Right renal cortex interstitium (tissue), 3 donors: ENCODE data around the gene SRRM5. TPM values are rescaled to one million over a fixed set of nuclear protein-coding genes. Genes with fewer than 3 reads are reported as not detected.
"Not testable (repeated sequence)": the region's sequence is repeated elsewhere in the genome, so short reads cannot be mapped to it uniquely, and the experiment has no call there.

Experiments used
- DNase-seq, 3 donors: peaks; one replicate each; pipeline ENCODE4 v3.0.0-alpha.2; 2013; ENCODE audit warnings: low read depth in 3 of 3, low spot score in 2 of 3
- polyA plus RNA-seq, 3 donors: library from polyadenylated mRNA; unstranded; fragments of 120-200 nt; gene quantifications; one replicate each; pipeline ENCODE4 v1.2.1, GENCODE V29; 2013; ENCODE audit not compliant: insufficient read length in 3 of 3

SRRM5 gene, protein sequence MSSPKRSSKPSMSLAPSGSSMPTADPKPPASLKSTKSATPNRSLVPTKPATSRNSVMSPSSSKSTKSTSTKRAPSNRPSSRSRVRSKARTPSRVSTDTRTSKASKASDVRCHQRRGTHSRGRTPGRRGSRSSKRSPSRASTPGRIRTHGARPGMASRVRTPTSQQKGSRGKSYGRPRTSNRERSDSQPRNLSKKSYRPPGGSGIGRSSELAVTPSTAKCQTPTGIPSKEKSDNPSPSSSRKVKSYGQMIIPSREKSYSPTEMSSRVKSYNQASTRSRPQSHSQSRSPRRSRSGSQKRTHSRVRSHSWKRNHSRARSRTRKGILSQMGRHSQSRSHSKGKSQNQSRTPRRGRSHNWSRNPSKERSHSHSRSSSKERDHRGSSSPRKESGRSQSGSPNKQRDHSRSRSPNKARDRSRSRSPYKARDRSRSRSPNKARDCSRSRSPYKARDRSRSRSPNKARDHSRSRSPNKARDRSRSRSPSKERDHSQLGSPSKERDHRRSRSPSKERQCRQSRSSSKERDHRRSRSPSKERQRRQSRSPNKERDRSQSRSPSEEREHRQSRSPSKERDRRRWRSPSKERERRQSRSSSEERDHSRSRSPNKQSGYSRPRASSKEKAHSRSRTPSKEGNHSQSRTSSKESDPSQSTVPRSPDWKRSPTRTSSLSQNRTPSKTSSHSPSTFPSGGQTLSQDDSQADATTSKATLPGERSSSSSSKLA
- polyA plus RNA-seq, result under 1 TPM; 0.59 to 0.80 (median 0.67) TPM

DNA sequence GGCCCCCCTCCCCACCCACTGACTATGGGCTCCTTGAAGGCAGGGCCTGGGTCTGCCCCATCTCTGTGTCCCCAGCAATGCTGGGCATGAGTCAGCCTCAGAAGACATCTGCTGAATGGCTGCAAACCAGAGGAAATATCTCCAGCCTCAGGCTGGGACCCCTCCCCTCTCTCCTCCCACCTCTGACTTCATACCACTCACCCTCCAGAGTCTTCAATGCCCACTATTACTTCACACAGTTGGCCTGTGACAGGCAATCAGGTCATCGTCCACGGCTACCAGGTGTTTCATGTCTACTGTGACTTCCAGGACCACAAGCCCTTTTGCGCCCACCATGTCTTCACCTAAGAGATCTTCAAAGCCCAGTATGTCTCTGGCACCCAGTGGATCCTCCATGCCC lies at the start of gene SRRM5:
SRRM5 (plus strand) TSS at position 301 of the 400 bp plus-strand sequence; CDS start at position 335, 34 bp downstream.
- no peak for DNase-seq

- DNase-seq, result no peak
These were observed 49.6 kb upstream of the SRRM5 start for GRCh38 chr19:43562226-43562697.

DNA sequence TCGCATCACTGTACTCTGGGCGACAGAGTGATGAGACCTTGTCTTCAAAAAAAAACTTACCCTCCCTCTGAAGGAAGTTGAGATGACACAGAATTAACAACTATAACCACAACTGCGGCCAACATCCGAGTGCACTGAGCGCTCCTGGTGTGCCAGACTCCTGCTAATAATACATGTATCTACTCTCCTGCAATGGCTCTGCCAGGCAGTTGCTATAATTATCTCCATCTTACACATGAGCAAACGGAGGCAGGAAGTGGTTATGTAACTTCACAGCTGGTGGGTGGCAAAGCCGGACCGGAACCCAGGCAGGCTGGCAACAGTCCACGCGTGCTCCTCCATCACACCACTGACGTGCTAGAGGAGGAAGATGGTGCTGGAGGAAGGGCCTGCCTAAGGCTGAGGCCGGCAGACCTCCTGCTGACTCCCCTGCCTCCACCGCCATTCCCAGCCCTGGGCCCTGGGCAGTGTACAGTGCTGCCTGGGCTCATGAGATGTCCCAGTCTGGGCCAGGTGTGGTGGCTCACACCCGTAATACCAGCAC lies 49.1 kb upstream of the SRRM5 start:
- no peak for DNase-seq

- DNase-seq, result no peak
These were observed 48.0 kb upstream of the SRRM5 start for GRCh38 chr19:43563816-43564457.

GRCh38 chr19:43564800-43565199 lies 47.1 kb upstream of the SRRM5 start:
- DNase-seq, result no peak

- DNase-seq, result no peak
These were observed 42.2 kb upstream of the SRRM5 start for GRCh38 chr19:43569657-43570056.

DNA sequence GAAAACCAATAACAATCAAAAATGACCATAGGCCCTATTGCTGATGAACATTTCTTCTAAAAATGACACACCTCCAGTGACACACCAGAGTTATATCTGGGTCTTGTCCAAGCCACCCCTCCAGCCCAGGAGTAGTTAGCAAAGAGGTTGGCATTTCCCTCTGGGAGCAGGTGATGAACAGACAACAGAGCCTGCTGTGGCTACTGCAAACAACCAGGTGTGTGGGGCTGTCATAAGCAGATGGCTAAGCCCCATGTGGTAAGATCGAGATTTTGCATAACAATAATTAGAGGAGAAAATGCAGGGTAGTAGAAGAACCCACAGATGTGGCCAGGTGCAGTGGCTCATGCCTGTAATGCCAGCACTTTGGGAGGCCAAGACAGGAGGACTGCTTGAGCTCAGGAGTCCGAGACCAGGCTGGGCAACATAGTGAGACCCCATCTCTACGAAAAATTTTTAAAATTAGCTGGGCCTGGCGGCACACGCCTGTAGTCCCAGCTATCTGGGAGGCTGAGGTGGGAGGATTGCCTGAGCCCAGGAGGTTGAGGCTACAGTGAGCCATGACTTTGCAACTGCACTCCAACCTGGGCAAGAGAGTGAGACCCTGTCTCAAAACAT lies 41.6 kb upstream of the SRRM5 start:
- DNase-seq, result no peak

DNA sequence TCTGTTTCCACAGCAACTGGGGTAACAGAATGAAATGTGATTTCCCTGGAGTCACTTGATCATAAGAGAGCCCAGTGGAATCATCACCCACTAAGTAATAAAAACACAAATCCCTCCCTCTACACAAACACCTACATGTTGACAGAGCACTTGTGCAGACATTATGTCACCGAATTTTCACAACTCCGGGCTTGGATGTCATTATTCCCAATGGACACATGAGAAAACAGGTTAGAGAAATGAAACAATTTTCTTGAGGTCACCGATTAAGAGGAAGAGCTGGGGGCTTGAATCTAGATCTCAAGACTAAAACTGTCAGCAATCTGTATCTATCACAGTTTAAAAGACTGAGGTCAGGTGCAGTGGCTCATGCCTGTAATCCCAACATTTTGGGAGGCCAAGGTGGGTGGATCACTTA lies 39.7 kb upstream of the SRRM5 start:
- no peak for DNase-seq

DNA sequence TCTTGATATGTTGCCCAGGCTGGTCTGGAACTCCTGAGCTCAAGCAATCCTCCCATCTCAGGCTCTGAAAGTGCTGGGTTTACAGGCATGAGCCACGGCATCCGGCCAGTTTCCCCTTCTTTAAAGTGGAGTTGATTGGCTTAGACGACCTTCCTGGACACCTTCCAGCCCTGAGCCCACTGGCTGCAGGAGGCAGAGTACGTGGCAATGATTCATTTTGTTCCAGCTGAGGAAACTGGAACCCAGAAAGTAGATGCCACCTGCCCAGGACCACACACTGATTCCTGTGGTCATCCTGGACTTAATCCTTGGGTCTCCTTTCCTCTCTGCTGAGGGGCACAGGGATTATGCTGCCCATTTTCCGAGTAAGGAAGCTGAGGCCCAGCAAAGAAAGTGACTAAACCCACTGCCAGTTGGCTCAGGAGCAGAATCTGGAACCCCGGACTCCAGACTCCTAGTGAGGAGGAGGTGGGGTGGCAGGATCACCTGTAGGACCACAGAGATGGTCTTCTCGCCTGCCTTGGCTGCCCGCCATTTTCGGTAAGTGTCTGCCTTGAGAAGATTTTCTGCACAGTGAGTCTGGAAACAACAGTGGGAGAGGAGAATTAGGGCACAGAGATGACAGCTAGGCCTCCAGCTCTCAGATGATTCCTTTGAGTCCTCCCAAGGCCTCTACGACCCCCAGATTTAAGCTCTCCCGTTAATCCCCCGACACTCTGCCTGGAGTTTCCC lies 37.3 kb upstream of the SRRM5 start:
- DNase-seq, result no peak

GRCh38 chr19:43575156-43575950 lies 36.5 kb upstream of the SRRM5 start, which contains the start of the genes PINLYP and XRCC1:
Gene PINLYP (plus strand): TSS chr19:43575801. CDS start chr19:43577192, 1,391 bp downstream.
Gene XRCC1 (minus strand): TSS chr19:43575527. CDS start chr19:43575458, 69 bp downstream.
- DNase-seq, result peak; percentile 96 to 99 (median 97)

DNA sequence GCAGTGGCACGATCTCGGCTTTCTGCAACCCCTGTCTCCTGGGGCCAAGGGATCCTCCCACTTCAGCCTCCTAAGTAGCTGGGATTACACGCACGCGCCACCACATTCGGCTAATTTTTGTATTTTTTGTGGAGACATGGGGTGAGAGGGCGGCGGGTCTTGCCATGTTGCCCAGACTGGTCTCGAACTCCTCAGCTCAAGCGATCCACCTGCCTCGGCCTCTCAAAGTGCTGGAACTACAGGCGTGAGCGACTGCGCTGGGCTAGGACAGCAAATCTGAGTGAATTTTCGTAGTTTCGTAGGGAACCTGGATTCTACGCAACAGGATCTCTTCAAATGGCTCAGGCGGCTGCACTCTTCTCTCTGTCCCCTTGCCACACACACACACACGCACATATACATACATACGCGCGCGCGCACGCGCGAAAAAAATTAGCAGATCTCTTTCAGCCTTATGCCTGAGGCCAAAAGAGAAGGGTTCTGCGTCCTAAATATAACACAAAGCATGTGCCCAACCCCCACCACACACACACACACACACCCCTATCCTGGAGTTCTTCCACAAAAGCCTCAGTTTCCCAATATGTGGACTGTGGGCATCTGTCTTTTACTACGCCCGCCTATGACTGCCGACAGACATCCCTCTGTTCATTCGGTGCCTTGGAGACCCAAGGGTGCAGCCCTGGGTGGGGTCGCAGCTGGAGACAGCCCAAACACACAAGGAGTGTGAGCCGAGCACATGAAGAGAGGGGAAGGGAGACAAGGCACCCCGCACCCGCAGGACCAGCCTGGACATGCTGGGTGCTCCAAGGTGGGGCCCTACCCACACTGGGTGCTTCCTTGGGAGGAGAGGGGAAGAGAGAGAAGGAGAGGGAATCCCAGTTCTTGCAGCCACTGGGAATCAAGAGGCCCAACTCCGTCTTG lies 35.7 kb upstream of the SRRM5 start:
- DNase-seq, result no peak

- no peak for DNase-seq
These were observed 33.1 kb upstream of the SRRM5 start for GRCh38 chr19:43578787-43579186.

GRCh38 chr19:43581467-43581866 lies 30.4 kb upstream of the SRRM5 start:
- no peak for DNase-seq

DNA sequence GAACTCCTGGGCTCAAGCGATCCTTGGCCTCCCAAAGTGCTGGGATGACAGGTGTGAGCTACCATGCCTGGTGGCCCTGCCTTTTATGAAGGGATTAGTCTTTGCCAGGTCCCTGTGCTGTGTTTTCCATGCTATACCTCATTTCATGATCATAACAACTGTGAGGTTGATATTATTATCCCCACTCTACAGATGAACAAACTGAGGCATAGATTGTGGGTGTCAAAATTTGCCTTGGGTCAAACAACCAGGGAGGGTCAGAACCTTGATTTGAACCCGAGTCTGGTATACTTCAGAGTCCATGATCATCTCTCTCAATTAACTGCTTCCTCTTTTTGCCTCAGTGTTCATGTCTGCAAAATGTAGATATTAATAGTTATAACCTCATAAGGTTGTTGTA lies 29.4 kb upstream of the SRRM5 start:
- DNase-seq, result no peak

DNA sequence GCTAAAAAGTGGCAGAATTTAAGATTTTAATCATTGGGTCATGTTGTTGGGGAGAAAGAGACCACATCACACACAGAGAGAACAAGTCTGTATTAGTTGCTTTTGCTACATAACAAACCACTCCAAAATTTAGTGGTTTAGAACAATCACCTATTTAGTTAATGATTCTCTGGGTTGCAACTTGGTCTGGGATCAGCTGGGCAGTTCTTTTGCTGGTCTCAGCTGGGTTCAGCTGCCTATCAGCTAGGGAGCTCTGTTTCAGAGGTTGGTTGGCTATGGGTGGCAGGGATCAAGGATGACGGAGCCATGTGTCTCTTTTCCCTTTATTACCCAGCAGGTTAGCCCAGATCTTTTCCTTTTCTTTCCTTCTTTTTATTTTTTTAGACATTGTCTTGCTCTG lies 27.4 kb upstream of the SRRM5 start:
- no peak for DNase-seq

DNA sequence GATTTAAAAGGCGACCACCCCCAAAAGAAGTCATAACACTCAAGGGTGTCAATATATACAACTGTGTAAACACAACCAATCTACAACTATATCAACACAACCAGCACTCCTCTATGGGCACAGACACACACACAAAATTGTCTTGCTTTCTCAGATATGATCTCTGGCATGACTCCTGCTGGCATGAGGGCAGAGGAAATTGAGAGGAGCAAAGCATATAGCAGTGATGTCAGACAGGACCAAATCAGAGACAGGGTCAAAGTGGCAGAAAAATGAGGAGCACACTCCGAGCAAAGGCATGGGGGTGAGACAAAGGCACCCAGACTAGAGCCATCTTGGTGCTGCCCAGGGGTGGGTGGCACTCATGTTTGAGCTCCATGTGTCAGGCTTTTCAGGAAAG lies 25.5 kb upstream of the SRRM5 start:
- no peak for DNase-seq

GRCh38 chr19:43587029-43587428 lies 24.9 kb upstream of the SRRM5 start:
- not testable (repeated sequence) for DNase-seq

DNA sequence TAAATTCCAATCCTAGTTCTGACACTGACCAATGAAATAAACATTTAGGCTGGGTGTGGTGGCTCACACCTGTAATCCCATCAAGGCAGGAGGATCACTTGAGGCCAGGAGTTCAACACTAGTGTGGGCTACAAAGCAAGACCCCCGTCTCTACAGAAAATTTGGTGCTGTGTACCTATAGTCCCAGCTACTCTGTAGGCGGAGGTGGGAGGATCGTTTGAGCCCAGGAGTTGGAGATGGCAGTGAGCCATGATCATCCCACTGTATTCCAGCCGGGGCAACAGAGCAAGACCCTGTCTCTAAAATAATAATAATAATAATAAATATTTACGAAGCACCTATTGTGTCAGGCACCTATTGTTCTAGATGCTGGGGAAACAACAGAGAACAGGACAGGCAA lies 22.6 kb upstream of the SRRM5 start:
- DNase-seq, result no peak
